PFSK-1 (cell line): ENCODE measurements around the gene IGF1R.

Experiments
- FOXP2 ChIP-seq: optimal IDR thresholded peaks from 2 replicates; pipeline ENCODE3; 2011; ENCODE audit warnings: borderline replicate concordance, control low read depth, inconsistent platforms; ENCODE audit not compliant: insufficient read depth; ENCODE audit errors: extremely low read length, extremely low read depth
- POLR2AphosphoS5 ChIP-seq: IDR thresholded peaks from 2 replicates; pipeline ENCODE4 v1.6.1; 2012; ENCODE audit warnings: low read depth, mild to moderate bottlenecking, control low read depth, low read length, moderate library complexity
- REST ChIP-seq, 2 experiments: IDR thresholded peaks; 2 replicates each; pipeline versions ENCODE4 v1.6.1 to v1.8.0; 2011 to 2012; ENCODE audit warnings: low read depth in 2 of 2, low read length in 2 of 2, control low read depth in 1 of 2, inconsistent platforms in 1 of 2, mild to moderate bottlenecking in 1 of 2, moderate library complexity in 1 of 2; ENCODE audit not compliant: insufficient read depth in 1 of 2
- SIN3A ChIP-seq: IDR thresholded peaks from 2 replicates; pipeline ENCODE4 v1.6.1; 2012; ENCODE audit warnings: mild to moderate bottlenecking, low read length, moderate library complexity, borderline replicate concordance; ENCODE audit not compliant: insufficient read depth
- TAF1 ChIP-seq: IDR thresholded peaks from 2 replicates; pipeline ENCODE4 v1.6.1; 2012; ENCODE audit warnings: low read length, control low read depth, borderline replicate concordance; ENCODE audit not compliant: insufficient read depth

- TF ChIP-seq REST (IDR thresholded peaks at IDR 0.05; ENCODE audit: insufficient read depth in 1 of 2, low read depth in 2 of 2, low read length in 2 of 2): no peak
- TF ChIP-seq POLR2AphosphoS5: no peak
- TF ChIP-seq FOXP2: no peak
- TF ChIP-seq SIN3A: no peak
- TF ChIP-seq TAF1: no peak
Measured at GRCh38 chr15:99006904-99007495, 358.7 kb downstream of the IGF1R start.
